ENCODE results near the gene NEGR1. TPM values are rescaled to one million over a fixed set of nuclear protein-coding genes. Genes with fewer than 3 reads are reported as not detected.

NEGR1 gene
- total and polyA plus RNA-seq, 8 donors, result 1.2 to 35.4 (median 7.7) TPM

- no peak overlapping the region for H3K27ac ChIP-seq
- TF ChIP-seq POLR2A (IDR thresholded peaks at IDR 0.05), result no peak
- no peak for TF ChIP-seq EP300 (IDR thresholded peaks at IDR 0.05)
- TF ChIP-seq, protein P1, sequence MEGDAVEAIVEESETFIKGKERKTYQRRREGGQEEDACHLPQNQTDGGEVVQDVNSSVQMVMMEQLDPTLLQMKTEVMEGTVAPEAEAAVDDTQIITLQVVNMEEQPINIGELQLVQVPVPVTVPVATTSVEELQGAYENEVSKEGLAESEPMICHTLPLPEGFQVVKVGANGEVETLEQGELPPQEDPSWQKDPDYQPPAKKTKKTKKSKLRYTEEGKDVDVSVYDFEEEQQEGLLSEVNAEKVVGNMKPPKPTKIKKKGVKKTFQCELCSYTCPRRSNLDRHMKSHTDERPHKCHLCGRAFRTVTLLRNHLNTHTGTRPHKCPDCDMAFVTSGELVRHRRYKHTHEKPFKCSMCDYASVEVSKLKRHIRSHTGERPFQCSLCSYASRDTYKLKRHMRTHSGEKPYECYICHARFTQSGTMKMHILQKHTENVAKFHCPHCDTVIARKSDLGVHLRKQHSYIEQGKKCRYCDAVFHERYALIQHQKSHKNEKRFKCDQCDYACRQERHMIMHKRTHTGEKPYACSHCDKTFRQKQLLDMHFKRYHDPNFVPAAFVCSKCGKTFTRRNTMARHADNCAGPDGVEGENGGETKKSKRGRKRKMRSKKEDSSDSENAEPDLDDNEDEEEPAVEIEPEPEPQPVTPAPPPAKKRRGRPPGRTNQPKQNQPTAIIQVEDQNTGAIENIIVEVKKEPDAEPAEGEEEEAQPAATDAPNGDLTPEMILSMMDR (IDR thresholded peaks at IDR 0.05), result no peak
- TF ChIP-seq POLR2AphosphoS5 (IDR thresholded peaks at IDR 0.05), result no peak
- H3K27me3 ChIP-seq, result no peaks in the 10 kb centered on the region
- no peaks in the 10 kb centered on the region for H3K9me3 ChIP-seq
- DNase-seq, result no peak
- no peaks in the 10 kb centered on the region for H3K4me1 ChIP-seq
- intact Hi-C loops (cut with DNase I; ENCODE audit: low total_unique reads), result no loop called here
- WGBS, 5 donors, result 83 to 97% (median 90%) methylated on average over 1 of the region's 1 CpG
- no peaks in the 10 kb centered on the region for H3K36me3 ChIP-seq
- H3K4me3 ChIP-seq, result no peak overlapping the region
Observed at GRCh38 chr1:71755441-71755840, 526.9 kb downstream of the NEGR1 start.

GRCh38 chr1:71753746-71754145, 528.6 kb downstream of the NEGR1 start:
- TF ChIP-seq POLR2A (IDR thresholded peaks at IDR 0.05), result no peak
- TF ChIP-seq, protein P1 (IDR thresholded peaks at IDR 0.05), result no peak
- Histone ChIP-seq H3K36me3 (no peaks in the 10 kb centered on the region), H3K27ac (no peak overlapping the region), H3K27me3 (no peaks in the 10 kb centered on the region), H3K9me3 (no peaks in the 10 kb centered on the region), H3K4me1 (no peaks in the 10 kb centered on the region), H3K4me3 (no peak overlapping the region)
- no peak for DNase-seq
- WGBS, 5 donors, result 78 to 90% (median 82%) methylated on average over 4 of the region's 4 CpGs
- intact Hi-C loops (cut with DNase I; ENCODE audit: low total_unique reads), result no loop called here

GRCh38 chr1:71745326-71745725, 537.0 kb downstream of the NEGR1 start:
- intact Hi-C loops (cut with DNase I; ENCODE audit: low total_unique reads), result no loop called here
- H3K9me3 ChIP-seq, result no peaks in the 10 kb centered on the region
- H3K27ac ChIP-seq, result no peak overlapping the region
- no peak overlapping the region for H3K4me3 ChIP-seq
- DNase-seq, result no peak
- H3K27me3 ChIP-seq, result no peaks in the 10 kb centered on the region
- no peaks in the 10 kb centered on the region for H3K36me3 ChIP-seq
- no peak for TF ChIP-seq EP300 (IDR thresholded peaks at IDR 0.05)
- TF ChIP-seq, protein P1 (IDR thresholded peaks at IDR 0.05), result no peak
- no peak for TF ChIP-seq POLR2A (IDR thresholded peaks at IDR 0.05)
- no peak for TF ChIP-seq POLR2AphosphoS5 (IDR thresholded peaks at IDR 0.05)
- no peaks in the 10 kb centered on the region for H3K4me1 ChIP-seq

- no peak for DNase-seq
- WGBS, 5 donors, result 41 to 65% (median 54%) methylated on average over 2 of the region's 2 CpGs
- Histone ChIP-seq H3K4me1 (no peaks in the 10 kb centered on the region), H3K27me3 (no peaks in the 10 kb centered on the region), H3K36me3 (no peaks in the 10 kb centered on the region), H3K4me3 (no peak overlapping the region), H3K27ac (no peak overlapping the region), H3K9me3 (no peaks in the 10 kb centered on the region)
- no peak for TF ChIP-seq POLR2A (IDR thresholded peaks at IDR 0.05)
- TF ChIP-seq EP300 (IDR thresholded peaks at IDR 0.05), result no peak
- TF ChIP-seq, protein P1 (IDR thresholded peaks at IDR 0.05), result no peak
- no peak for TF ChIP-seq POLR2AphosphoS5 (IDR thresholded peaks at IDR 0.05)
- intact Hi-C loops (cut with DNase I; ENCODE audit: low total_unique reads), result no loop called here
Observed at GRCh38 chr1:71743862-71744261, 538.5 kb downstream of the NEGR1 start.

Data from stomach (tissue), 9 donors.